GM12891 (cell line): ENCODE results near the gene HSP90AB1.

Experiments
- PAX5 ChIP-seq: IDR thresholded peaks from 2 replicates; pipeline ENCODE4 v1.6.1; 2011; ENCODE audit warnings: low read length, moderate library complexity, mild to moderate bottlenecking; ENCODE audit not compliant: insufficient read depth, severe bottlenecking
- POLR2A ChIP-seq: IDR thresholded peaks from 2 replicates; pipeline ENCODE4 v1.6.1; 2011; ENCODE audit warnings: low read depth, low read length, control low read depth
- POLR2AphosphoS5 ChIP-seq: IDR thresholded peaks from 2 replicates; pipeline ENCODE4 v1.6.1; 2011; ENCODE audit warnings: low read depth, low read length, control low read depth
- POU2F2 ChIP-seq: IDR thresholded peaks from 2 replicates; pipeline ENCODE4 v1.6.1; 2011; ENCODE audit warnings: low read depth, mild to moderate bottlenecking, control low read depth, low read length, moderate library complexity
- SPI1 ChIP-seq: IDR thresholded peaks from 2 replicates; pipeline ENCODE4 v1.6.1; 2011; ENCODE audit warnings: low read depth, low read length, control low read depth
- TAF1 ChIP-seq: IDR thresholded peaks from 2 replicates; pipeline ENCODE4 v1.6.1; 2011; ENCODE audit warnings: low read depth, low read length, control low read depth

GRCh38 chr6:44220913-44221290 lies 26.0 kb upstream of the HSP90AB1 start:
- no peak for TF ChIP-seq POLR2A
- no peak for TF ChIP-seq POLR2AphosphoS5
- TF ChIP-seq SPI1, result no peak
- TF ChIP-seq TAF1, result no peak
- TF ChIP-seq POU2F2, result no peak
- TF ChIP-seq PAX5, result no peak
